Hematopoietic multipotent progenitor cell treated with erythropoietin and hydrocortisone succinate and interleukin-3 and kit ligand, for 17 days (in vitro differentiated cells): ENCODE results near the gene PRDM16.
"Not testable (repeated sequence)": the region's sequence is repeated elsewhere in the genome, so short reads cannot be mapped to it uniquely, and the experiment has no call there.

Experiments
- DNase-seq: peaks from one replicate; pipeline ENCODE4 v3.0.0-alpha.2; 2015; ENCODE audit warnings: low spot score

The PRDM16 gene

GRCh38 chr1:3163356-3163755, 94.4 kb downstream of the PRDM16 start:
- no peak for DNase-seq

DNA sequence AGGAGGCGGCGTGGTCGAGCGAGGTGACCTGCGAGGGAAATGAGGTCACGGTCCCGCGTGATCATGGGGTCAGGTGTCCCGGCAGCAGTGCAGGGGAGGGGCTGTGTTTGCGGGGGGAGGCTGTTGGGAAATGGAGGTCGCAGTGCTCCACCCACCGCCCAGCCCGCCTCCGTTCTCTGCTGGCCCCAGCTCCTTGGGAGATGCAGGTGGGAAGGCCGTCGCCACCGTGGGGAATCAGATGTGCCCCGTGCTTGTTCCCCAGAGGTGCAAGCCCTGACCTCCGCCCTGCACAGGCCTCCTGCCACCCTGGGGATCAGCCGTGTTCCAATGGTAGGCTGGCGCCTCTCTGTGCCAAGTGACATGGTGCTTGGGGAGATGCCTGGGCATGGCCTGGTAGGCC, 95.7 kb downstream of the PRDM16 start:
- DNase-seq, result no peak

GRCh38 chr1:3165189-3165588, 96.2 kb downstream of the PRDM16 start:
- DNase-seq, result not testable (repeated sequence)

DNA sequence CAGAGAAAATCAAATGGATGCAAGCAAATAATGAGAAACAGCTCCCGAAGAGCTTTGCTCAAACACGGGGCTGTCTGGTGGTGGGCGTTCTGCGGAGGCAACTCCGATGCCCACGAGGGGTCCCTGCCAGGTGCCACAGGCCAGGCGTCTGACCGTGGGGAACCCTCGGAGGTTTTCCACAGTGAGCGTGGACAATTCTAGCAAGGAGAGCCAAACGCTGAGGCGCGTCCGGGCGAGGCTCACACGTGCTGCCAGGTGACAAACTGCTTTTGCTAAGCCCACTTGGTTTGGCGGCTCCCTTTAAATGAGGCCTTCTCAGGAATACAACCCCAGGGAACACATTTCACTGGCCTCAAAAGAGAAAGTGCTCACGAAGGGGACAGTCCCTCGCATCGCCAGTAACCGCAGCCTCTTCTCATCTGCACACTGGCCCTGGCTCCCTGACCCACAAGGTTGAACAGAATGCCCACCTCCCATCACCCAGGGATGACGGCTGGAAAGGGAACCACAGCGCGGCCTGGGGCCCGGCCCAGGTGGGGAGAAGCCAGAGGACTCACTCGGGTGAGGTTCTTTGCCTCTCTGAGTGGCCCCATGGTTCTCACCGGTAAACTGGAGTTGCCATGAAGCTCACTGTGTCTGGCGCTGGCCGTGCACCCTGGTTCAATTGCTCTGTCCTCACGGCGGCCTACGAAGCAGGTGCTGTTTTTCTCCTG, 97.4 kb downstream of the PRDM16 start:
- no peak for DNase-seq

DNA sequence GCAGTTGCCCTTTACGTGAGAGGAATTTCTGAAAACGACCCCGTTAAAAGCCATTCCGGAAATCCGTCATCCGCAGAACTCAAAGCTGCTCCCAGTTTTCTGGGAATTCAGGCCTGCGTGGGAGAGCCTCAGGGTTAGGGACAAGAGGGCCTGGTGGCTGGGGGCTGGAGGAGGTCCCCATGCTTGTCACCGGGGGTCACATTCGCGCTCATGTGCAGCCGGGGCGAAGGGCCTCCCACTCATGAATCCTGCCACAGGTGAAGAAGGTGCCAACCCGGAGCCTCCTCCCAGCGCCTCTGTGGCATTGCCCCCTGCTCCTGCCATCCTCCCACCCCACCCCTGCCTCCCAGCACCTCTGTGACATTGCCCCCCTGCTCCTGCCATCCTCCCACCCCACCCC, 98.3 kb downstream of the PRDM16 start:
- no peak for DNase-seq

DNA sequence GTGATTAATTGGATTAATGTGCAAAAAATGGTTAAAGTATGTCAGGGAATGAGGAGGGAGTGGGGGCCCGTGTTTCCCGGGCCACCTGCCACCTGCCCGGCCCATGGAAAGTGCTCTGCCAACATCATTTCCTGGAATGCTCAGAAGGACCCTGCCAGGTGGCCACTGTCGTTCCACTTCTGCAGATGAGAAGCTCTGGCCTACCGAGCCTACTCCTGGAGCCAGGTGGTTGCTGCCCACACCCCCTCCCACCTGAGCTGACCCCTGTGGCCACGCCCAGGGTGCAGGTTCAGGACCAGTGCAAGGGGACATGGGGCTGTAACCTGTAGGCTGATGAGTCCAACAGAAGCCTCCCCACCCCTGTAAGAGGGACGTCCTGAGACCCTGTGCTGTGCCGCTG, 99.7 kb downstream of the PRDM16 start:
- no peak for DNase-seq

DNA sequence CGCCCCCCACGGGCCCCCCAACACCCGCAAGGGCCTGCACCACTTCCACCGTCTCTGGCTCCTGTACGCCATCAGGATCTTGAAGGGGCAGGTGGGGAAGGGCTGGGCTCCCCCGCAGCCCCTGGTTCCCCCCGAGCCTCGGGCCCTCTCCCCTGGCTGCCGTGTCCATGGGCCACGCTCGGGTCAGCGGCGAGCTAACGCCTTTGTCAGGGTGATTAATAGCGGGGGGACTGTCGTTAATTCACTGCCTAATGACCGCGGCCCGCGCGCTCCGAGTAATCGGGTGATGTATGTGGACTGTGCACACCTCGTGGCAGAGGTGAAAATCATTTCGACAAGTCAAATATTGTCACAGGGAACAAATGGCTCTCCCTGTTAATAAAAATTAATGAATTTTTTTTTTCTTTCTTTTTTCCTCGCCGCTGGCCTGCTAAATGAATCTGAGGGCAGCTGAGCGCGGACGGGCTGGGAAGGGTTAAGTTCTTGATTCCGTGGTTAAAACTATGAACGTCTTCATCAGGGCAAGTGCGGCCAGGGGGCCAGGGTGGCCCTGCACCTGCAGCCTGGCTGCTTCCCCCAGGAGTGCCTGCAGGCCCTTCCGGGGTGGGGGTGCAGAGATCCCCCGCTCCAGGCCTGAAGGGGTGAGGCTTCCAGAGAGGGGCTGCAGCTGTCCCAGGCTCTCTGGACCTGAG, 100.8 kb downstream of the PRDM16 start:
- no peak for DNase-seq

DNA sequence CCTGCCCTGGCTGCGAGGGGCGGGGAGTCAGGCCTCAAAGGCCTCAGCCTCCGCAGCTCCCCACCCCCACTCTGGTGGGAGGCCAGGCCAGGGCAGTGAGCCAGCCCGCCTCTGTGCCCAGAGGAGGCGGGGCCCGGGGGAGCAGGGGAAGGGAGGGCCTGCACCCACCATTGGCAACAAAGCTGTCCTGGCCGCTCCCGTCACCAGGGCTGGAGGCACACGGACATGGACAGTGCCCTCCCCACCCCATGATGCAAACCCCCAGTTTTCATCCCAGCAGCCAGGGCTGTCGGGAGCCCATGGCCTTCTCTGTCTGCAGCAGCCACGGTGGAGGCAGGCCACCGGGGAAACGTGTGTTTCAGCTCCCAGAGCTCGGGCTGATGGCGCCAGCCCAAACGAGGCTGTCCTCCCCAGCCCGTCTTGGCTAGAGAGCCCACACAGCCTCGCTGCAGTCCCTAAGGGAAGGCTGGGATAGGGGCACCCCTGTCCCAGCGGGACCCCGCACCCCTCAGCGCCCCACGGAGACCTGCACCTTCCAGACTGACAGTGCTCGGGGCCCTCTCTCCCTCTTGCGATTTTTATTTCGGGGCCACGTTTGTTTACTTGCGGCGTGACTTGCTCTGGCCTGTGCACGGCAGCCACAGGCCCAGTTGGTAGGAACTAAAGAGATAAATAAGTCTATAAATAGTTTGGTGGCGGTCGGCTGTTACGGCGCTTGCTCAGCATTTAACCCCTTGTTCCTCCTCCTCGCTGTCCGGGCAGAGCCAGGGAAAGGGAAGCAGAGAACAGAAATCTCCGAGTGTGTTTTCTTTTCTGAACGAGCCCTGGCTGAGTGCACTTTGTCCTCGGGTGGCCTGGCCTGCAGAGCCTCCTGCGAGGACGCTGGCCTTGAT, 101.8 kb downstream of the PRDM16 start:
- no peak for DNase-seq

GRCh38 chr1:3171761-3172160, 102.8 kb downstream of the PRDM16 start:
- DNase-seq, result no peak

DNA sequence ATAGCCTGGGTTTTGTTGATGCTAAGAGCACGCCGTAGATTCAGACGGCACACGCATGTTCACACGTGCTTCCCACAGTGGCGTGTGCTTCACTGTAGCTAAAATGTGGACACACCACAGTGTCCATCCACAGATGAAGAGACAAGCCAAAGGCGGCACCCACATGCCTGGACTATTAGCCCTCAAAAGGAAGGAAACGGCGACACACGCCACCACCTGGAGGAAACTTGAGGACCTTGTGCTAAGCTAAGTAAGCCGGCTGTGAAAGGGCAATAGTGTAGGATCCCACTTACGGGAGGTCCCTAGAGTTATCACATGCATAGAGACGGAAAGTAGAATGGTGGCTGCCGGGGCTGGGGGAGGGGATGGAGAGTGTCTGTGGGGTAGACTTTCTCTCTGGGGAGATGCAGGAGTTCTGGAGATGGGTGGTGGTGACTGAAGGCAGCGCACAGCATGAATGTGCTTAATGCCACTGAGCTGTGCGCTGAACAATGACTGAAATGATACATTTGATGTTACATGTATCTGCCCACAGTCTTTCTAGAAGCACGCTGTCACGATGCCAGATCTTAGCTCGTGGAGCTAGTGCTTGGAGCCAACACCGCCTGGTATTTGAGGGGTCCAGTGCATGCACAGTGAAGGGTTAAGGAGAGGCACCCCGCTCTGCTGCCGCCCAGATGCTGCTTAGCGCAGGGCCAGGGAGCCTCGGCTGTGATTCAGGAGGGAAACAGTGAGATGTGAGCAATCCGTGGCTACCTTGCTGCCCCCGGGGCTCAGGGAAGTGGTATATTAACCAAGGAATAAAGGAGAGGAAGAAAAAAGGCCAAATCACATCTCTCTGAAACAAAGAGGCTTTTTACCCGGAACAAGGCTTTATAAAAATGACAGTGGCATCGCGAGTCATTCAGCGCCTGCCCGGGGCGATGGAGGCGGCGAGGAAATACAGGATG, 103.7 kb downstream of the PRDM16 start:
- DNase-seq, result no peak

DNA sequence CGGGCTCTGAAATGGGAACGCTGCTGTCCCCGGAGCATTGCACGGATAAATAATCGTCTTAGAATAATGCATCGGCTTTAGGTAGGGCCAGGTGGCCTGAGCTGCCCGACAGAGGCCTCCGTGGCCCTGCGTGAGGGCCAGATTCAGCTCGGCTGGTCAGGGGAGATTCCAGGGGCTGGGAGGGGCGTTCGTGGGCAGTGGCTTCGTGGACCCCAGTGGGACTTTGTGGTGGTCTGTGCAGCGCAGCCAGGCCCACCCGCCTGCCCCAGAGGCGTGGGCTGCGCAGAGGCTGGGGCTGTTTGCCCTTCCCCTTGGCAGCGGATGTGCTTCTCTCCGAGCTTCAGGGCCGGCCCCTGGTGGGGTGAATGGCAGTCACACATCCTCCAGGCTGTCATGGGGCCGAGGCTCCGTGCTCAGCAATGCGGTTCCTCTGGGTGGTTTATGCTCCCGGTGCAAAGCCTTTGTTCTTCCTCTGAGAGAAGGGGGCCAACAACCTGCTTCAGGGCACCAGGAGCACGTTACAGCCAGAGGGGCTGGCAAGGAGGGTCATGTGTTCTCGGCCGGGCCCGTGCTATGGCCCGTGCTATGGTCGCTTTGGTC, 104.5 kb downstream of the PRDM16 start:
- DNase-seq, result no peak

DNA sequence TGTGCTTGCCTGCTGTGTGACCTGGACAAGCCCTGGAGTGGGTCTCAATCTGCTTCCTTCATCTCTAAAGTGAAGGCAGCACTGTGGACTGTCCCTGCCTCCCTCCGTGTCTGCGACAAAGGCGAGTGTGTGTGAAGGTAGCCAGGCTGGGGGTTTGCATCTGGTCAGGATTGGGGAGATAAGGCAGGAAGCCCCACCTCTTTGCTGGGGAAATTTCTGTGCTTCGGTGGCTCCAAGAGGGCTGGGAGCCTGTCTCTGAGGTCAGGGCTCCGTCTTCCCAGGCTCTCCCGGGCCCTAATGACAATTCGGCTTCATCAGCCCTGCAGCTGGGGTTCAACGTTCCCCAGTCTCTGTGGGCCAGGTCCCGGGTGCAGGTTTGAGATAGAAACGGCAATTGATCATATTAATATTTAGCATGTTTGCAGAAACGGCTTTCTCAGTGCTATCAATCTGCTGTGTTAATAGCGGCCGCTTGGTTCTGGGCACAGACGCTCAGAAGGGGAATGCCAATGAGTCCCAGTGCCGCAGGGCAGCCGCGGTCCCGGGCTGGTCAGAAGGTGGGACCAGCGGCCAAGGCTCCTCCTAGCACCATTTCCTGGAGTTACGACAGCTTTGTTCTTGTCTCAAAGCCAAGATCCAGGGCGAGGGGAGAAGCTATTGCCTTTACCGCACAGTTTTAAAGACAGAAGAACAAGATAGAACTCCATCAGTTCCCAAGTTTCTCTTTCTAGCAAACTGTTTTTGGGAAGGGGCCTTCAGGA, 105.7 kb downstream of the PRDM16 start:
- DNase-seq, result no peak

GRCh38 chr1:3175486-3175885, 106.5 kb downstream of the PRDM16 start:
- DNase-seq, result no peak

GRCh38 chr1:3176028-3176427, 107.0 kb downstream of the PRDM16 start:
- no peak for DNase-seq

DNA sequence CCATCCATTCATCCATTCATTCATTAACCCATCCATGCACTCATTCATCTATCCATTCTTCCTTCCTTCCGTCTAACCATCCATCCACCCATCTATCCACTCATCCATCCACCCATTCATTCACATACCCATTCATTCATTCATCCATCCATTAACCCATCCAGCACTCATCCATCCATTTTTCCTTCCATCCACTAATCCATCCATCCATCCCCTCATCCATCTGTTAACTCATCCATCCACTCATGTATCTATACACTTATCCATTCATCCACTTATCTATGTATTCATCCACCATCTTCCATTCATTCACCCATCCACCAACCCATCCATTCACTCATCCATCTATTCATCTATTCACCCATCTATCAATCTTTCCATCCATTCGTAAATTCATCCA, 107.8 kb downstream of the PRDM16 start:
- no peak for DNase-seq

GRCh38 chr1:3178279-3178678, 109.3 kb downstream of the PRDM16 start:
- no peak for DNase-seq

GRCh38 chr1:3179471-3179870, 110.5 kb downstream of the PRDM16 start:
- no peak for DNase-seq

- no peak for DNase-seq
Observed at GRCh38 chr1:3180915-3181314, 111.9 kb downstream of the PRDM16 start.

- DNase-seq, result no peak
Observed at GRCh38 chr1:3181956-3182355, 113.0 kb downstream of the PRDM16 start.

GRCh38 chr1:3183411-3183810, 114.4 kb downstream of the PRDM16 start:
- no peak for DNase-seq

GRCh38 chr1:3183813-3184212, 114.8 kb downstream of the PRDM16 start:
- DNase-seq, result no peak
